Loucy (cell line): Measurements from ENCODE around the gene NTRK1.

Experiments
- EZH2phosphoT487 ChIP-seq: fragments of 200-600 bp; IDR thresholded peaks from 2 replicates; pipeline ENCODE4 v1.6.1; 2018; ENCODE audit warnings: antibody characterized with exemption, mild to moderate bottlenecking, moderate library complexity, borderline replicate concordance
- TF ChIP-seq, protein P1 (sequence below): fragments of 200-600 bp; sonication (generic); conservative IDR thresholded peaks from 2 replicates; pipeline ENCODE4 v1.5.1; 2014; ENCODE audit warnings: mild to moderate bottlenecking, antibody characterized with exemption, low read length

DNA sequence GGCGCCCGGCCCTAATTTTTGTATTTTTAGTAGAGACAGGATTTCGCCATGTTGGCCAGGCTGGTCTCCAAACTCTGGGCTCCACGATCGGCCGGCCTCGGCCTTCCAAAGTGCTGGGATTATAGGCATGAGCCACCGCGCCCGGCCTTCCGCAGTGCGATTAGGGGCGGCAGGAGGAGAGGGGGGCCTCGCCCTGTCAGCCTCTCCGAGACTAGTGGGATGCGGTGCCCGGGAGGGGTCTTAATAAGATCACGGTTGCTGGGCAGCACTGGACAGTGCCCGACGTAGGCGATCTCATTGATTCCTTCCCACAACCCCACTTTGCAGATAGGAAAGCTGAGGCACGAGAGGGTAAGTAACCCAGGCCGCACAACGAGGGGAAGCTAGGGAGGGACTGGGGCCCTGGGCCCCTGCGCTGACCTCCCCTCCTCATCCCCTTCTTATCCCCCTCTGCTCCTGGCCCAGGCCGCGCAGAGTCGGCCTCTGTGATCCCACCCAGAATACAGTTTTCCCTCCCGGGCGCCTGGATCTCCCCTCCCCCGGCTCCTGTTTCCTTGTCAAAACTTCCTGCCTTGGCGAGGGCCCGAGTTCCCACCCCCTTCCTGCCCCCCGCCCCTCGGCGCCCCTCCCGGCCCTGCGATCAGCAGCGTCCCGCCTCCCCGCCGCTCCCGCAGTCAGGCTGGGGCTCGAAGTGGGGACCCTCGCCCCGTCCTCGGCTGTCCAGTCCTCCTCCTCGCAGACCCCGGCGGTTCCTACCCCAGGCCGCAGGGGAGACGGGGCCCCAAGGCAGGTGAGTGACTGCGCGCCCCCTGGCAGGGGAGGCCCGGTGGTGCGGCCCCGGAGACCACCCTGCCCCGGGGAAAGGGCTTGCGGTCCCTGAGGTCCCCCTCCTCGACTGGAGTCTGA, 32.6 kb downstream of the NTRK1 start, which contains the start of gene PEAR1:
- TF ChIP-seq, protein P1, sequence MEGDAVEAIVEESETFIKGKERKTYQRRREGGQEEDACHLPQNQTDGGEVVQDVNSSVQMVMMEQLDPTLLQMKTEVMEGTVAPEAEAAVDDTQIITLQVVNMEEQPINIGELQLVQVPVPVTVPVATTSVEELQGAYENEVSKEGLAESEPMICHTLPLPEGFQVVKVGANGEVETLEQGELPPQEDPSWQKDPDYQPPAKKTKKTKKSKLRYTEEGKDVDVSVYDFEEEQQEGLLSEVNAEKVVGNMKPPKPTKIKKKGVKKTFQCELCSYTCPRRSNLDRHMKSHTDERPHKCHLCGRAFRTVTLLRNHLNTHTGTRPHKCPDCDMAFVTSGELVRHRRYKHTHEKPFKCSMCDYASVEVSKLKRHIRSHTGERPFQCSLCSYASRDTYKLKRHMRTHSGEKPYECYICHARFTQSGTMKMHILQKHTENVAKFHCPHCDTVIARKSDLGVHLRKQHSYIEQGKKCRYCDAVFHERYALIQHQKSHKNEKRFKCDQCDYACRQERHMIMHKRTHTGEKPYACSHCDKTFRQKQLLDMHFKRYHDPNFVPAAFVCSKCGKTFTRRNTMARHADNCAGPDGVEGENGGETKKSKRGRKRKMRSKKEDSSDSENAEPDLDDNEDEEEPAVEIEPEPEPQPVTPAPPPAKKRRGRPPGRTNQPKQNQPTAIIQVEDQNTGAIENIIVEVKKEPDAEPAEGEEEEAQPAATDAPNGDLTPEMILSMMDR = no peak
- no peak for TF ChIP-seq EZH2phosphoT487
